GM18502 (cell line): ENCODE results near the gene EP400.

Experiments used
- ATAC-seq: cut with Tn5 transposase; IDR thresholded peaks from one replicate; pipeline ENCODE4 v1.9.1; 2021; ENCODE audit warnings: mild to moderate bottlenecking; ENCODE audit not compliant: unreplicated experiment, poor library complexity

The EP400 gene

DNA sequence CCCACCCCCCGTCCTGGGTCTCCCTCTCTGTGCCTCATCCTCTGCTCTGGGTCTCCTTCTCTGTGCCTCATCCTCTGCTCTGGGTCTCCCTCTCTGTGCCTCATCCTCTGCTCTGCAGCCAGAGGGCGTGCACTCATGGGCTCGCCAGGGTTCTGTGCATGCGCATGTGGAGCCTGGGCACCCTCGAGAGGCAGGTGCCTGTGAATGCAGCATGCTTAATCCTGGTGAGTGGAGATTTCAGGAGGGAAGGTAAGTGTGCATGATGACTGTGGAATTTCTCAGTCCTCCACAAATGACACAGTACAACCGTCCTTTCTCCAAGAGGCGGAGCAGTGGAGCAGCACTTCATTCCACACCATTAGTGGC, 65.2 kb downstream of the EP400 start:
- no peak for ATAC-seq

- ATAC-seq: no peak
These were observed 66.1 kb downstream of the EP400 start for GRCh38 chr12:132015686-132016430.

GRCh38 chr12:132018193-132018916, 68.6 kb downstream of the EP400 start:
- no peak for ATAC-seq

- no peak for ATAC-seq
These were observed 70.1 kb downstream of the EP400 start for GRCh38 chr12:132019891-132020290.

DNA sequence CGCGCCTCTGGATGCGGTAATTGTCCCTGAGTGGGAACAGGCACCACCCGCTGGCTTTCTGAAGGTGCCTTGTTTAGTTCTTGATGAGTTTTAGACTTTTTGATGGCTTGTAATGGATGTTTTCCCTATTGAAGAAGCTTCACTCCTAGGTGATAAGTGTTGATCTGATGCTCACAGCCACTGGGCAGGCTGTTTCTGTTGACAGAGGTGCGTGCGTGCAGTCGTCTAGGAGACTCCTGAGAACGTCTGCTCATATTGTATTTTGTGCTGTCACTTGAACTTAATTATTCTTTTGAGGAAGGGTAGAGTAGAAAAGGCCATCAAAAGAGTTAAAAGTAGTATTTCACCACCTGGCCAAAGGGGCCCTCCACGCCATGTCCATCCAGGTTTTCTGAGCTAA, 70.5 kb downstream of the EP400 start:
- ATAC-seq: no peak

- no peak for ATAC-seq
These were observed 71.5 kb downstream of the EP400 start for GRCh38 chr12:132021031-132021871.

- ATAC-seq: no peak
These were observed 72.2 kb downstream of the EP400 start for GRCh38 chr12:132021965-132022364.

GRCh38 chr12:132023658-132024057, 73.9 kb downstream of the EP400 start:
- no peak for ATAC-seq

DNA sequence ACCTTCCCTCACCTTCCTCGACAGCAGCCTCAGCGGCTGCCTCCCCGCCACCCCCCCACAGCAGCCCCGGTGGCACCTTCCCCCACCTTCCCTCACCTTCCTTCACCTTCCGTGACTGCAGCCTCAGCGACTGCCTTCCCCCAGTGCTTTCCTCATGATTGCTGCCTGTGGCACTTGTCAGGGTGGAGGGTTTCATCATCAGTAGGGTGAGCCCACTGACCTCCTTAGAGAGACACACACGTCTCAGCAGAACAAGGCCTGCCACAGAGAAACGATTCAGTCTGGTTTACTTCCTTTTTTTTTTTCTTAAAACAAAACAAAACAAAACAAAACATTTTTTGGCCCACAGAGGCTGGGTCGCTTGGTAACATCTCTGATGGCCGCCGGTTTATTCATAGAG, 75.0 kb downstream of the EP400 start:
- no peak for ATAC-seq

- ATAC-seq: no peak
These were observed 75.8 kb downstream of the EP400 start for GRCh38 chr12:132025526-132025925.

DNA sequence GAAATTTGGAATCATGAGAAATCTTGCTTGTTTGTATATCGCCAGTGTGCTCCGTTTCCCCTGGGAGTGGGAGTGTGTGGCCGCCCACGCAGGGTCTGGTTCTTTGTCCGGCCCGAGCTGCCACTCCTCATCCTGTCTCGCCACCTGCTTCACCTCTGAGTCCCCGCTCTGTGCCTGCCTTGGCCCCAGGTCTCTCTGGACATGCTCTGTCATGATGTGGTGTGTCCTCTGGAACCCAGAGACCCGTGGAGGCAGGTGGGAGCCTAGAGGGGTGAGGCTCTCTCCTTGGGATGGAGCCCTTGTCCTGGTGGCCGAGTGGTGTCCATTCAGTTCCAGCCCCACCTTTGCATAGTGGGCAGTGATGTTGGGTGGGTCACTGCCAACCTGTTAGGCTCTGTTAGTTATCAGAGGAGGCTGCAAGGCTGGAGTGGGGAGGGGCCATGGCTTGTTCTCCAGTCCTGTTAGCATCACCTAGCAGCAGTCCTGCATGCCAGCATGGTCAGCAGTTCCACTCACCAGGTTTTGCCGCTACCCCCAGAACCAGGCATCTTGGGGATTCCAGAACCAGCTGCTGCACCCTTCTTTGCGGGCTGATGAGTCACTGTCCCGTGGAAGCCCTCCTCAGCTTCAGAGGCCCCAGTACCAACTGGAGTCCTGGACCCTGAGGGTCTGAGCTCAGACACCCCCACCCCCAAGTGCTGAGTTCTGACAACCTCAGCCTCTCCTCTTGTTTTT, 76.5 kb downstream of the EP400 start:
- no peak for ATAC-seq

DNA sequence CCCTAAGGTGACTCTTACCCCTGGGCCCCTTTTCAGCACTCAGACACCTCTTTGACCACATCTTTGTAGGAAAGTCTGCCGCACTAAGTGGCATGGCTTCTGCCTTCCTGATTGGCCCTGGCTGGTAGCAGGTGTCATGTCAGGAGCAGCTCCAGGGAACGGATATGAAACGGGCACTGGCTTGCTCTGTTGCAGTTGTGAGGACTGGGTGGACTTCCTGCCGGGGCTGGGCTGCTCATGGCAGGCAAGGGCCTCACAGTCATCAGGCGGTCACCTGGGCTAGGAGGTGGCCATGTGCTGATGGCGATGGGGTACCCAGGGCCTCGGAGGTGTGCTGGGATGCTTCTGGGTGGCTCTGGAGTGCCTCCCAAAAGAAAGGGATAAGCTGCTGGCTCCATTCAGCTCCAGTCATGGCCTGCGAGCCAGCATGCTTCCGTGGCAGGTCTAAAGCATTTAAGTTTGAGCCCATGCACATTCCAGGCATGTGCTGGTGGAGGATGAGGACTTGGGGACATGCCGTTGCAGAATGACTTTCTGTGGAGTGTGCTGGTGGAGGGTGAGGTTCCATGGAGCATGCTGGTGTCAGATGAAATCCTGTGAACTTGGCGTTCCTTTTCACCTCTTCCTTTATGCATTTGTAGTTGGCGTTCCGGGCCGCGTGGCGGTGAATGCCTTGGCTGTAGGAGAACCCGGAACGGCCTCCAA, 77.2 kb downstream of the EP400 start:
- no peak for ATAC-seq

- no peak for ATAC-seq
These were observed 77.9 kb downstream of the EP400 start for GRCh38 chr12:132027636-132028035.

DNA sequence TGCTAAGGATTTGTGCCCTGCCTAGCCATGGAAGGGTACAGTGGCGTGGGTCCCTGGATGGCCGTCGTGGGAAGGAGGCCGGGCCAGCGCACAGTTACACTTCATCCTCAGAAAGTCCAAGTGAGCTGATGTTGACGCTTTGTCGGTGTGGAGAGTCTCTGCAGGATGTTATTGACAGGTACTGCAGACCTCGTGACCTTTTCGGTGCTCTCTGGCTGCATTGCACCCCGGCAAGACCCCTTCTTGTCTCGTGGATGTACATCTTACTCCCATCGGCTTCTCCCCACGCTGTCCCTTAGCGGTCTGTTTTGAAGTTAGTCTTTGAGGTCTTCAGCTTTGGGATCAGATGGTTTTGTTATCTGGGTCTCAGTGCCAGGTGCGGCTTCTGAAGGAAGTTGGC, 78.4 kb downstream of the EP400 start:
- ATAC-seq: no peak

DNA sequence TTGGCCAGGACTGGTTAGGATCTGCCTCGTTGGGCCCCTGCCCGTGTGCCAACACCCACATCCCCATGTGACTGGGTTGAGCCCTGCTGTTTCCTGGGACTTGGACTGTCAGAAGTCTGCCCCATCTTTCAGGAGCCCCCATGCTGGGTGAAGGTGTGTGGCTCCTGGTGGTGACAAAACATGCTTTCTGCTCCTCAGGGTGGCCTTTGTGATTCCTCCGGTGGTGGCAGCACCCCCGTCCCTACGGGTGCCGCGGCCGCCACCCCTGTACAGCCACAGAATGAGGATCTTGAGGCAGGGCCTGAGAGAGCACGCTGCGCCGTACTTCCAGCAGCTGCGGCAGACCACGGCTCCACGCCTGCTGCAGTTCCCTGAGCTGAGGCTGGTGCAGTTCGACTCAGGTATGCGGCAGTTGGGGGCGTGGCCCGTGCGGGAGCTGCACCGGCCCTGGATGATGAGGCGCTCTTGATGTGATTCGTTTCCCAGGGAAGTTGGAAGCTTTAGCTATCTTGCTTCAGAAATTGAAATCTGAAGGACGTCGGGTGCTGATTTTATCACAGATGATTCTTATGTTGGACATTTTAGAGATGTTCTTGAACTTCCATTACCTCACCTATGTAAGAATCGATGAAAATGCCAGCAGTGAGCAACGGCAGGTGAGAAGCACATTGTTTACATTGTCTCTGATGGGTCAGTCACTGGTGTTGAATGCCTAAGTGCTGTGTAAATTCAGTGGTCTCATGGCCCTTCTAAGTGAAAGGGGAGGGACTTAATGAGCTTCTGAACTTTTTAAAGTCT, 80.0 kb downstream of the EP400 start:
- ATAC-seq: no peak

GRCh38 chr12:132030367-132031038, 80.8 kb downstream of the EP400 start:
- no peak for ATAC-seq

GRCh38 chr12:132033627-132034026, 83.9 kb downstream of the EP400 start:
- no peak for ATAC-seq

DNA sequence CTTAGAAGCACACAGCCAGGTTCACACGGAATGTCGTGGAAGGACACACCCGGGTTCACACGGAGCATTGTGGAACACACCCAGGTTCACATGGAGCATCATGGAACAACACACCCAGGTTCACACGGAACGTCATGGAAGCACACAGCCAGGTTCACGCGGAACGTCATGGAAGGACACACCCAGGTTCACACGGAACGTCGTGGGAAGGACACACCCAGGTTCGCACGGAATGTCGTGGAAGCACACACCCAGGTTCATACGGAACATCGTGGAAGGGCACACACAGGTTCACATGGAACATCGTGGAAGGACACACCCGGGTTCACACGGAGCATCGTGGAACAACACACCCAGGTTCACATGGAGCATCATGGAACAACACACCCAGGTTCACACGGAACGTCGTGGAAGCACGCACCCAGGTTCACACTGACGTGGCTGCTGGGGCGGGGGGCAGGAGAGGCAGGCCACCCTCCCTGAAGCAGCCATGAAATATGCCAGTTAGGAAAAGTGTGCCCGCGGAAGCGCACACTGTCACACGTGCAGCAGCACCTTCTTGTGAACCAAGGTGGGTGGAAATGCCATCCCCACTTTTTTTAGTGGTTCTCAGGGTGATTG, 86.4 kb downstream of the EP400 start:
- no peak for ATAC-seq
